HG03457 (cell line): ENCODE results near the gene RNF207.

Experiments used
- ATAC-seq: cut with Tn5 transposase; IDR thresholded peaks from one replicate; pipeline ENCODE4 v1.9.1; 2021; ENCODE audit warnings: moderate number of reproducible peaks; ENCODE audit not compliant: unreplicated experiment

The RNF207 gene

DNA sequence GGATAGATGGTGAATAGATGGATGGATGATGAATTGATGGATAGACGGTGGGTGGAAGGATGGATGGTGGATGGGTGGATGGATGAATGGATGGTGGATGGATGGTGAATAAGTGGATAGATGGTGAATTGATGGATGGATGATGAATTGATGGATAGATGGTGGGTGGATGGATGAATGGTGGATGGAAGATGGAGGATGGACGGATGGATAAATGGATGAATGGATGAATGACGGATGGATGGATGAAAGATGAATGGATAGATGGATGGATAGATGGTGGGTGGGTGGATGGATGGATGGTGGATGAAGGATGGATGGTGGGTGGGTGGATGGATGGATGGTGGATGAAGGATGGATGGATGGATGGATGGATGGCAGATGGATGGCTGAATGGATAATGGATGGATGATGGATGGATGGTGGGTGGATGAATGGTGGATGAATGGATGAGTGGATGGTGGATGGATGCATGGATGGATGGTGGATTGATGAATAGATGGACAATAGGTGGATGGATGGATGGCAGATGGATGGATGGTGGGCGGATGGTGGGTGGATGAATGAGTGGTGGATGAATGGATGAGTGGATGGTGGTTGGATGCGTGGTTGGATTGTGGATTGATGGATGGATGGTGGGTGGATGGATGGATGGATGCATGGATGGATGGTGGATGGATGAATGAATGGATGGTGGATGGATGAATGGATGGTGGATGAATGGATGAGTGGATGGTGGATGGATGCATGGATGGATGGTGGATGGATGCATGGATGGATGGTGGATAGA lies 31.1 kb upstream of the RNF207 start:
- no peak for ATAC-seq

DNA sequence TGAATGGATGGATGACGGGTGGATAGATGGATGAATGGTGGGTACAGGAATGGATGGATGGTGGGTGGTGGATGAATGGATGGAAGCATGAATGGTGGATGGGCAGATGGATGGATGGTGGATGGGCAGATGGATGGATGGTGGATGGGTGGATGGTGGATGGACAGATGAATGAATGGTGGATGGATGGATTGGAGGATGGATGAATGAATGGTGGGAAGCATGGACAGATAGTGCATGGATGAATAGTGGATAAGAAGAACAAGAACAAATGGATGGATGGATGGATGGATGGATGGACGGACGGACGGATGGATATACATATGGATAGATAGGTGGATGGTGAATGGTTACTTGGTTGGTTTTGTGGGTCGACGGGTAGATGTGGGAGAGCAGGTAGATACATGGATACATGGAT lies 30.5 kb upstream of the RNF207 start:
- no peak for ATAC-seq

- ATAC-seq: no peak
These were observed 29.1 kb upstream of the RNF207 start for GRCh38 chr1:6176779-6177178.

- no peak for ATAC-seq
These were observed 28.1 kb upstream of the RNF207 start for GRCh38 chr1:6177681-6178380.

GRCh38 chr1:6178751-6179563 lies 27.0 kb upstream of the RNF207 start:
- ATAC-seq: no peak

DNA sequence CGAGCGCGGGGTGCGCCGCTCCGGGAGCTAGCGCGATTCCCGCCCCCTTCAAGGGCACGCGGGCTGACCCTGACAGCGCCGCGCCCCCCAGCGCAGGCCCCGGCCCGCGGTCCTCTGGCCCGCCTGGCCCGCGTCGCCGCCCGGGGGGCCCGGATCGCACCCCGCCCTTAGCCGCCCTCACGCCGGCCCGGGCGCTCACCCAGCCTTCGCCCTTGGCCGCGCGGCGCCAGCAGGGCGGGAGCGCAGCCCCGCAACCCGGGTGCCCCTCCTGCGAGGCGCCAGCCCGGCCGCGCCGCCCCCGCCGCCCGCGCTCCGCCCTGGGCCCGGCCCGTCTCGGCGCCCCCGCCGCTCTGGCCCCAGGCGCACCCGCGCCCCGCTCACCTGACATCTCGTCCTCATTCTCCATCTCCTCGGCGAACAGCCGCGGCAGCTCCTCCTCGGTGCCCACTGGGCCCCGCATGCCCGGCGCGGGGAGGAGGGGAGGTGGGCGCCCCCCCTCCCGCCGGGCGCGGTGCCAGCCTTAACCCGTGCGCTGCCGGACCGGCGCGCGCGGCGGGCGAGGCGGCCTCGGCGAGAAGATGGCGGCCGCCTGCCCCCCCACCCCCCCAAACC lies 26.2 kb upstream of the RNF207 start:
- ATAC-seq: no peak

DNA sequence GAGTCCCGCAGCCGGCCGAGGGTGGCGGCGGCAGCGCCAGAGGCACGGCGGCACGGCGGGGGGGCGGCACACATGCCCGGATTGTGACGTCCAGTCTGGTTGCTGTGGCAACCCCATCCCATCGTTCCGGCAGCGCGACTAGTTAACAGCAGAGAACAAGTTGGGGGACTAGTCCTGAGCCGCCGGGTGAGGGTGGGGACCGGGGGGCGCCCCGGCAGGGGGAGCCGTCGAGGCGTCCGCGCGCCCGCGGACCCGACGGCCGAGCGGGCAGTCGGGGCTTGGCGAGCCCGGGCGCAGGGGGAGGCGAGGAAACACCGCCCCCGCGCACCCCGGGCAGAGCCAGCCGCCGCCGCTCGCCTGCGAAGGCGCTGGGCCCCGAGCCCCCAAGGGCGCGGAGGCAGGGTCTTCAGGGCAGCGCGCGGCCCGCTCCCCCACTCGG lies 25.6 kb upstream of the RNF207 start, which contains the start of gene CHD5:
CHD5 (minus strand) TSS at position 54 of the 439 bp plus-strand sequence. CDS start 298 bp downstream, outside the sequence.
- no peak for ATAC-seq

DNA sequence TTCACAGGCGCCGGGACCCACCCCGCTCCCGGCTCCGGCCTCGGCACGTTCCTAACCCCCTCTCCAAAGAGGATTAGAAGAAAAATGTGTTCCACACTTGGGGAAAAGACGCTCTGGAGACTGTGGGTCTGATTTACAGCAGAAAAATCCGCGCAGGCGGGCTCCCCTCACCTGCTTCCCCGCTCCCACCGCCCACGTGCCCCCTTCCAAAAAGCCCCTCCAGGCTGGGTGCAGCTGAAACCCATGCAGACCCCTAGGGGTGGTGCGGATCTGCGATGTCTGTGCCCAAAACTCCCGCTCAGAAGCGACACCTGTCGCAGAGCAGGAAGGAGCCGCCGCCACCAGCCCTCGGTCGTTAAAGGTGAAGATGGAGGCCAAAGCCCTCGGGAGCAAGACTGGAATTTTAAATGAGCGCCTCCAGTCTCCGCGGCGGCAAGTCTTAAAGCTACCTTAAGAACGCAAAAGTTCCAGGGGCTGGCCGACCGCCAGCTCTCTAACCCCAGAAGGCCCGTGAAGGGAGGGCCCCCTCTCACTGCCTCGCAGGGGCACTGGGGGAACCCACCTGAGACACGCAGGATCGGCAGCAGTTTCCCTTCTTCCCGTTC lies 25.1 kb upstream of the RNF207 start:
- no peak for ATAC-seq

GRCh38 chr1:6181347-6181770 lies 24.6 kb upstream of the RNF207 start:
- ATAC-seq: no peak

GRCh38 chr1:6183520-6183989 lies 22.4 kb upstream of the RNF207 start:
- ATAC-seq: no peak

DNA sequence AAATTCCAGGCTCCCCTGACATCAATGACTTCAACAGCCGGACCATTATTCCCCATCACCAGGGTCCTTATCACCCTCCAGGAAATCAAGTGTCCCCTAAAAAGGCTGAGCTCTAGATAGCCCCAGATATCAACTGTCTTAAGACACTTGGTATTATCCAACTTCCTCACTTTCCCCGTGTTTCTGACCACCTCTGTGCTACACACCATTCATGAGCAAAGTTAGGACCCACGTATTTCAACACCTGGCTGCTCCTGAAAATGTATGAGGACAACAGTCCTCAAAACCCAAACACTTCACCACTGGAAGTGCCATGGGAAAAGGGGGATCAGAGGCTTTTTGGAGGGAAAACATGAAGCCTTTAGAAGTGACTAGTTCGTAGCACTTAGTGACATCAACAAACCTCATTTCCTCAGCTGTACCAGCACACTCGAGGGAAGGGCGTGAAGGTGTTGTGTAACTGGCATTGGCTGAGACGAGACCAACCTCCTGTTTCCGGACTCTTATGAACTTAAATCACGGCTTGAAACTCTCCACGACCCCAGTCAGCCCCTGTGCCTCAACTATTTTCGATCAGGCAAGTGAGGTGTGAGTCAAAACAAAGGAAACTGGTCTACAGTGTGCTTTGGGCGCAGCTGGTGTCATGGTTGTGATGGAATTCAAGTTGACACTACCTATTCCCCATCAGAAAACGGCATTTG lies 21.7 kb upstream of the RNF207 start:
- no peak for ATAC-seq

DNA sequence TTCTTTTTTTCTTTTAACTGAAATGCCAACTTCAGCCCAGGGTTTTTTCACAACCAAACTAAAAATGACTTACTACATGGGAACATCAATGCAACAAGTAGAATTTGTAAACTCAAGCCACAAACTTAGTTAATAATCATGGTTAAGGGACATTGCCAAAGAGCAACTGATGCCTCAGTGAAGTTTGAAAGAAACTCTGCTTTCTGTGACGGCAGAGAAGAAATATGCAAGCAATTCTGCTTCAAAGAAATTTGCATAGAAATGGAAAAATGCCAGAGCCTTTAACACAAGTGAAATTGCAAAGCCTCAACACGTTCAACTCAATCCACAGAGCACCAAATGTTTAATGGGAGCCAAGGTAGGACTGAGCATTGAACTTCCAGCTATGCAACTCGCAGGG lies 20.8 kb upstream of the RNF207 start:
- ATAC-seq: no peak

- no peak for ATAC-seq
These were observed 20.1 kb upstream of the RNF207 start for GRCh38 chr1:6185635-6186382.

DNA sequence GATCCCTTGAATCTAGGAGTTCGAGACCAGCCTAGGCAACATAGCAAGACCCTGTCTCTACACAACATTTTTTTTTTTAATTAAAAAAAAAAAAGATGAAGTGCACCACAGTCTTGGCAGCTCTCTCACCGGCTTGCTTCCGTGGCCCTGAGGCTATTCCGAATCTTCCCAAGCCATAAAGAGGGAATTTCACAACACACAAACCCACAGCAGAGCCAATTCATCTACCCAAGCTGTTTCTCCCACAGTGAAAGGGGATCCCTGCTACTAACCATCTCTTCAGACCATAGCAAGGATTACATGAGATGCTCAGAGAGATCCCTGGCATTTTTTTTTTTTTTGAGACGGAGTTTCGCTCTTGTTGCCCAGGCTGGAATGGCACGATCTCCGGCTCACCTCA lies 17.5 kb upstream of the RNF207 start:
- no peak for ATAC-seq

GRCh38 chr1:6191968-6192367 lies 14.0 kb upstream of the RNF207 start:
- no peak for ATAC-seq

DNA sequence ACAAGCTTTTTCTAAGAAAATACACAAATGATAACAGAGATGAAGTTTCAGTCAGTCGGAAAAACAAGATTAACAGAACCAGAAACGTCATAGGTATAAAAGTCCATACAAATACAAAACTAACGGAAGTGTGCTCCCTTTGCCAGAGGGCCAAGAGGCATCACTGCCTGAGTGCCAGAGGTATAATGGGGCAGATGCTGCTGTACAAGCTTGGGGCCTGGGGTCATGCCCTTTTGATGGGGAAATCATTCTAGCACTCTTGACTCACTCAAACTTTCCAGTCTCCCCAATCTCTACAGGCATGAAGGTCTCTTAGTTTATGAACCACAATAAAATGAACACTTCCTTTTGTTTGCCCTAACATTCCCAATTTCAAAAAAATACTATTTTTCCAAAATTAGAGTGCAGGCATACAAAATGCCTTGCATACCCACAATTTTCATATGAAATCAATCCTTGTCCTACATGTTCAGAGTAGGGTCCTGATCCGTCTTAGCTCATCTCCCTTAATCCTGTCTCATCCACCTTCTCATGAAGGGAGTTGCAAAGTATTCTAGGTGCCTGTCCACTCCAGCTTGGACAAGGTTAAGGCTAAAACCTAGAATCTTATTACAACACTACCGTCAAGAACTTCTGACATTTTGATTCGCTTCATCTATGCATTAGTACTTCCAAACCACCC lies 8.0 kb upstream of the RNF207 start:
- ATAC-seq: no peak

GRCh38 chr1:6198646-6199297 lies 7.1 kb upstream of the RNF207 start:
- ATAC-seq: peak; percentile 12
